HG03520 (cell line): ENCODE data around the gene FOLR2.

Source experiments
- ATAC-seq: cut with Tn5 transposase; IDR thresholded peaks from one replicate; pipeline ENCODE4 v1.9.1; 2021; ENCODE audit warnings: mild to moderate bottlenecking, moderate library complexity; ENCODE audit not compliant: unreplicated experiment

Gene FOLR2

GRCh38 chr11:72239849-72240460, 23.4 kb downstream of the FOLR2 start:
- ATAC-seq, result no peak

GRCh38 chr11:72240461-72241290, 24.1 kb downstream of the FOLR2 start:
- ATAC-seq, result no peak

GRCh38 chr11:72241291-72241781, 24.7 kb downstream of the FOLR2 start:
- ATAC-seq, result no peak

GRCh38 chr11:72242141-72242540, 25.5 kb downstream of the FOLR2 start:
- ATAC-seq, result no peak

GRCh38 chr11:72243173-72244059, 26.8 kb downstream of the FOLR2 start:
- ATAC-seq, result no peak

- no peak for ATAC-seq
These were observed 27.4 kb downstream of the FOLR2 start, which contains the start of gene PHOX2A for GRCh38 chr11:72244060-72244360. Gene PHOX2A, minus strand, starts transcription at chr11:72244176. Its CDS starts 172 bp downstream, at chr11:72244004.

GRCh38 chr11:72244361-72245262, 28.0 kb downstream of the FOLR2 start:
- no peak for ATAC-seq

- ATAC-seq, result no peak
These were observed 28.7 kb downstream of the FOLR2 start for GRCh38 chr11:72245263-72245816.

GRCh38 chr11:72247584-72247983, 31.0 kb downstream of the FOLR2 start:
- no peak for ATAC-seq

GRCh38 chr11:72249961-72250360, 33.4 kb downstream of the FOLR2 start:
- no peak for ATAC-seq

- no peak for ATAC-seq
These were observed 34.3 kb downstream of the FOLR2 start for GRCh38 chr11:72250661-72251464.

GRCh38 chr11:72251614-72252013, 35.0 kb downstream of the FOLR2 start:
- ATAC-seq, result no peak

GRCh38 chr11:72253392-72253791, 36.8 kb downstream of the FOLR2 start:
- ATAC-seq, result no peak

- ATAC-seq, result no peak
These were observed 37.9 kb downstream of the FOLR2 start for GRCh38 chr11:72254299-72254993.

- ATAC-seq, result no peak
These were observed 41.0 kb downstream of the FOLR2 start for GRCh38 chr11:72257570-72257969.

GRCh38 chr11:72259490-72259889, 42.9 kb downstream of the FOLR2 start:
- ATAC-seq, result no peak

GRCh38 chr11:72260574-72260973, 44.0 kb downstream of the FOLR2 start:
- no peak for ATAC-seq

- no peak for ATAC-seq
These were observed 46.8 kb downstream of the FOLR2 start for GRCh38 chr11:72263361-72263760.

- ATAC-seq, result no peak
These were observed 49.4 kb downstream of the FOLR2 start for GRCh38 chr11:72265951-72266350.
